ENCODE data around the gene IL36RN. TPM values are rescaled to one million over a fixed set of nuclear protein-coding genes. Genes with fewer than 3 reads are reported as not detected.

The IL36RN gene
- total and polyA plus RNA-seq, 12 donors: not detected

- H3K27me3 ChIP-seq: peaks cover 0 to 8% (median 0%) of the 10 kb centered on the region in 7 donors
- H3K27ac ChIP-seq: no peak overlapping the region
- H3K4me3 ChIP-seq: no peak overlapping the region
- WGBS, 2 donors: 58 to 66% methylated on average over 2 of the region's 2 CpGs
- ATAC-seq: no peak
- no peaks in the 10 kb centered on the region for H3K4me1 ChIP-seq
- TF ChIP-seq CTCF (IDR thresholded peaks at IDR 0.05): no peak
- no peak for DNase-seq
- intact Hi-C loops (cut with DNase I): no loop called here
- peaks cover 0 to 4% (median 0%) of the 10 kb centered on the region in 11 donors for H3K9me3 ChIP-seq
- no peaks in the 10 kb centered on the region for H3K36me3 ChIP-seq
These were observed 2.2 kb downstream of the IL36RN start for GRCh38 chr2:113061241-113061640.

- Histone ChIP-seq H3K36me3 (no peaks in the 10 kb centered on the region), H3K9me3 (no peaks in the 10 kb centered on the region), H3K4me1 (no peaks in the 10 kb centered on the region), H3K4me3 (no peak overlapping the region), H3K27ac (no peak overlapping the region), H3K27me3 (peaks cover 0 to 8% (median 0%) of the 10 kb centered on the region in 7 donors)
- 87% methylated on average over 18 of the region's 18 CpGs for WGBS, 2 donors
- DNase-seq (no peak), ATAC-seq (no peak)
- intact Hi-C loops (cut with DNase I): no loop called here
- TF ChIP-seq CTCF (IDR thresholded peaks at IDR 0.05): no peak
These were observed 3.1 kb downstream of the IL36RN start for GRCh38 chr2:113061896-113062770.

- H3K4me3 ChIP-seq: no peak overlapping the region
- 85% methylated on average over 5 of the region's 5 CpGs for WGBS, 2 donors
- ATAC-seq (no peak), DNase-seq (no peak)
- no peaks in the 10 kb centered on the region for H3K4me1 ChIP-seq
- TF ChIP-seq CTCF (IDR thresholded peaks at IDR 0.05): no peak
- H3K27ac ChIP-seq: no peak overlapping the region
- intact Hi-C loops (cut with DNase I): no loop called here
- H3K9me3 ChIP-seq: no peaks in the 10 kb centered on the region
- H3K36me3 ChIP-seq: no peaks in the 10 kb centered on the region
- H3K27me3 ChIP-seq: peaks cover 0 to 8% (median 0%) of the 10 kb centered on the region in 7 donors
These were observed 5.3 kb downstream of the IL36RN start for GRCh38 chr2:113064281-113064680.

- no peak for ATAC-seq
- 74 to 78% methylated on average over 1 of the region's 1 CpG for WGBS, 2 donors
- Histone ChIP-seq H3K27me3 (peaks cover 0 to 8% (median 0%) of the 10 kb centered on the region in 7 donors), H3K9me3 (no peaks in the 10 kb centered on the region), H3K4me1 (no peaks in the 10 kb centered on the region), H3K36me3 (no peaks in the 10 kb centered on the region), H3K27ac (no peak overlapping the region), H3K4me3 (no peak overlapping the region)
- no peak for TF ChIP-seq CTCF (IDR thresholded peaks at IDR 0.05)
- intact Hi-C loops (cut with DNase I): no loop called here
- no peak for DNase-seq
These were observed 5.9 kb downstream of the IL36RN start for GRCh38 chr2:113064898-113065297.
